ENCODE data around the gene CCDC97.

Gene CCDC97

GRCh38 chr19:41309180-41310032 lies 566 bp upstream of the CCDC97 start:
- peak overlapping the region; percentile 69 for H3K4me3 ChIP-seq (ENCODE audit: low read depth, low read length)
- peak; percentile 31 for DNase-seq (ENCODE audit: low read depth, low spot score)
- no peak for TF ChIP-seq CTCF (IDR thresholded peaks at IDR 0.05; ENCODE audit: low read depth, low read length)
- in situ Hi-C loops (cut with HindIII; ENCODE audit: low sequenced_read_pairs), result no loop called here

GRCh38 chr19:41311072-41311471 lies 1.1 kb downstream of the CCDC97 start:
- TF ChIP-seq CTCF (IDR thresholded peaks at IDR 0.05; ENCODE audit: low read depth, low read length), result no peak
- in situ Hi-C loops (cut with HindIII; ENCODE audit: low sequenced_read_pairs), result no loop called here
- H3K4me3 ChIP-seq (ENCODE audit: low read depth, low read length), result peak overlapping the region; percentile 69
- no peak for DNase-seq (ENCODE audit: low read depth, low spot score)

GRCh38 chr19:41311613-41312012 lies 1.6 kb downstream of the CCDC97 start:
- no peak overlapping the region for H3K4me3 ChIP-seq (ENCODE audit: low read depth, low read length)
- in situ Hi-C loops (cut with HindIII; ENCODE audit: low sequenced_read_pairs), result no loop called here
- TF ChIP-seq CTCF (IDR thresholded peaks at IDR 0.05; ENCODE audit: low read depth, low read length), result no peak
- DNase-seq (ENCODE audit: low read depth, low spot score), result no peak

GRCh38 chr19:41316306-41316920 lies 6.4 kb downstream of the CCDC97 start:
- H3K4me3 ChIP-seq (ENCODE audit: low read depth, low read length), result no peak overlapping the region
- no peak for DNase-seq (ENCODE audit: low read depth, low spot score)
- TF ChIP-seq CTCF (IDR thresholded peaks at IDR 0.05; ENCODE audit: low read depth, low read length), result no peak
- in situ Hi-C loops (cut with HindIII; ENCODE audit: low sequenced_read_pairs), result no loop called here

- no peak for DNase-seq (ENCODE audit: low read depth, low spot score)
- no peak overlapping the region for H3K4me3 ChIP-seq (ENCODE audit: low read depth, low read length)
- in situ Hi-C loops (cut with HindIII; ENCODE audit: low sequenced_read_pairs), result no loop called here
- no peak for TF ChIP-seq CTCF (IDR thresholded peaks at IDR 0.05; ENCODE audit: low read depth, low read length)
Measured at GRCh38 chr19:41318696-41319499, 8.9 kb downstream of the CCDC97 start.

GRCh38 chr19:41319500-41320184 lies 9.7 kb downstream of the CCDC97 start:
- in situ Hi-C loops (cut with HindIII; ENCODE audit: low sequenced_read_pairs), result no loop called here
- no peak for TF ChIP-seq CTCF (IDR thresholded peaks at IDR 0.05; ENCODE audit: low read depth, low read length)
- DNase-seq (ENCODE audit: low read depth, low spot score), result no peak
- no peak overlapping the region for H3K4me3 ChIP-seq (ENCODE audit: low read depth, low read length)

Data from astrocyte of the spinal cord (primary cell).